ENCODE measurements around the gene NUMBL.

The NUMBL gene

DNA sequence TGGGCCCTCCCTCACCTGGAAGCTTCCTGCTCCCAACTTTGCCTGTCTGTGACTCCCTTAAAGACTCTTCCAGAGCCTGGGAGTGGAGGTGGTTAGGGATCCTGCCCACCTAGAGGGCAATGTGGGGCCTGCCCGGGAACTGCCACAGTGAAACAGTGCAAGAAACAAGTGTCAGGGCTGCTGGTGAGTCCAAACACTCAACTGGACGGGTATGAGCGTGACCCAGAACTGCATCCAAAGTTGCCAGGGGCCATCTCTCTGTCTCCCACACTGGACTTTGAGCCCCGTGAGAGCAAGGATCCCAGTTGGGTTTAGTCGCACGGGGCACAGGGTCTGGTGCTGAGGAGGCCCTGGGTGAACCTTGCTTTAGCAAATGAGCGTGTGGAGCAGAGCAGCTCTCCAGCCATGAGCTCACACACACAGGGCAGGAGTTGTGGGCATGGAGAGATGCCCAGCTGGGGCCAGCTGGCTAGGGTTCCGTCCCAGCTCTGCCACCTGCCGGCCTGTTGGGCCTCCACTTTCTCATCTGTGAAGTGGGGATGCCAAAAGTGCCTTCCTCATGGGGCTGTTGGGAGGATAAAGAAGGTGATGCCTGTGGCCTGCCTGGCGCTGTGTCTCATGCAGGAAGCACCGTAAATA, 2.8 kb upstream of the NUMBL start:
- Histone ChIP-seq H3K4me3 (no peak overlapping the region), H3K27ac (no peak overlapping the region)

DNA sequence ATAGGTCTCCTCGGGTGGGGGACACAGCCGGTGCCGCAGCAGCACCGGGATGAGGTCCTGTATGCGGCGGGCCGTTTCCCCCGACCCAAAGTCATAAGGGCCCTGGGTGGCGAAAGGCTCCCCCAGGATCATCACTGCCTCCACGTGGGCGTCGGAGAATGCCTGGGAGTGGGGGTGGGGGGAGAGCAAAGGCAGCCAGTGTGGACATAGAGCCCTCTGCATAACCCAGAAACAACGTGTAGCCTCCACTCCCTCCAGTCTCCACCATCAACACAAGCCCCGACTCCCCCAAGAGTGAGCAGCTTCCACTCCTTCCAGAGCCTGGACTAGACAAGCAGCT, 1.7 kb upstream of the NUMBL start:
- Histone ChIP-seq H3K27ac (peak overlapping the region in 11 of 21 experiments; percentile 76 to 97 (median 88)), H3K4me3 (no peak overlapping the region)

DNA sequence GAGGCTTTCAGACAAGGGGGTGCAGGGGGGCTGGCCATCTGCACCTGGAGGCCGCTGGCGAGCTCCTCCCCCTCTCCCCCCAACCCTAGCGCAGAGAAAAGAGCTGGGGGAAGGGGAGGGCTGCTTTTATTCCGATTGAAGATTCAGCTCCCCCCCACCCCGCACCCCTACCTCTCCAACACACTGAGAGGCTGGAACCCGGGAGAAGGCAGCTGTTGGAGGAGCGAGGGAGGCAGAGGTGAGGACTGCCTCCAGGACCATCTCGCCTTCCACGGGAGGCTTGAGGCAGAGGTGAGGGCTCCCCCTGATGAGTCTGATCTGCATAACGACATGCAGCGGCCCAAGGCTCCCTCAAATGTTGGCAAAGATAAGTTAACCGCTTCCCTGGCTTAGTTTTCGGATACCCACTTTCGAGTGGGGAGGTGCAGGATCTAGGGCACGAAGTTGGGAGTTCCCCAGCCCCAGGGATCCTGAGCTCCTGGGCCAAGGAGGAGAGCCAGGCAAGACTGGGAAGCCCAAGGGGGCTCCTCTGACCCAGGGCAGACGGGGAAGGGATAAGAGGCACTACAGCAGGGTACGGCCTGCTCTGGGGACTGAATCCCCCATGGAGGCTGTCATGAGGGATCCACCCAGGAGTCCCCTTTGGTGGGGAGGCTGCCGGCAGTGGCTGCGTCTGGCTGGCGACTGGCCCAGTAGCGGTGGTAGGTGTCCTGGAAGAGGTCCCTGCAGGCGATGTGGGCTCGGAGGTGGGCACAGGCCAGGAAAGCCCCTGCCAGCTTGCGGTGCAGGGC, 1.2 kb upstream of the NUMBL start:
- peak overlapping the region in 20 of 21 experiments; percentile 72 to 97 (median 88) for H3K27ac ChIP-seq
- H3K4me3 ChIP-seq, result peak overlapping the region in 4 of 7 experiments; percentile 52 to 73 (median 60)

GRCh38 chr19:40690693-40691420, 406 bp upstream of the NUMBL start:
- Histone ChIP-seq H3K27ac (peak overlapping the region; percentile 57 to 97 (median 88)), H3K4me3 (peak overlapping the region; percentile 50 to 78 (median 62))

- Histone ChIP-seq H3K4me3 (peak overlapping the region; percentile 50 to 78 (median 62)), H3K27ac (peak overlapping the region; percentile 27 to 97 (median 88))
Observed at GRCh38 chr19:40689339-40690049, 957 bp downstream of the NUMBL start.

- Histone ChIP-seq H3K27ac (peak overlapping the region in 14 of 21 experiments; percentile 27 to 97 (median 88)), H3K4me3 (peak overlapping the region; percentile 50 to 78 (median 62))
Observed at GRCh38 chr19:40688987-40689338, 1.5 kb downstream of the NUMBL start.

DNA sequence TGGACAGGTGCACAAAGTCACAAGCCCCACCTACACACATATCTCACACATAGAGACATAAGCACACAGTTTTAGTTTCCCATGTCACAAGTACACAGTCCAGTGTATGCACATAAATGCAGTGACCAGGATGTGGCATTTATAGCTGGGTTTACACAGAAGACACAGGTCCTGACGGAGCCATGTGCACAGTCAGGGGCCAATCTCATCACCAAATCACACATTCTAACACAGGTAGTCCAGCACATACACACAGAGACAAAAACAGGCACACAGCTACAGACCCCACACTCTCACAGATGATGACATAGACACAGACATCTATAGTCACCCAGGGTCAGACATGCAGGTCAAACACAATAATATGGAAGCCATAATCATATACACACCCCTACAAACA, 2.1 kb downstream of the NUMBL start:
- Histone ChIP-seq H3K4me3 (peak overlapping the region in 1 of 7 experiments; percentile 73), H3K27ac (peak overlapping the region in 5 of 21 experiments; percentile 17 to 97 (median 50))

- peak overlapping the region in 9 of 21 experiments; percentile 26 to 97 (median 57) for H3K27ac ChIP-seq
- peak overlapping the region in 1 of 7 experiments; percentile 5 for H3K4me3 ChIP-seq
Observed at GRCh38 chr19:40687525-40688016, 2.9 kb downstream of the NUMBL start.

GRCh38 chr19:40686882-40687524, 3.4 kb downstream of the NUMBL start:
- Histone ChIP-seq H3K27ac (peak overlapping the region in 10 of 21 experiments; percentile 34 to 81 (median 60)), H3K4me3 (no peak overlapping the region)

DNA sequence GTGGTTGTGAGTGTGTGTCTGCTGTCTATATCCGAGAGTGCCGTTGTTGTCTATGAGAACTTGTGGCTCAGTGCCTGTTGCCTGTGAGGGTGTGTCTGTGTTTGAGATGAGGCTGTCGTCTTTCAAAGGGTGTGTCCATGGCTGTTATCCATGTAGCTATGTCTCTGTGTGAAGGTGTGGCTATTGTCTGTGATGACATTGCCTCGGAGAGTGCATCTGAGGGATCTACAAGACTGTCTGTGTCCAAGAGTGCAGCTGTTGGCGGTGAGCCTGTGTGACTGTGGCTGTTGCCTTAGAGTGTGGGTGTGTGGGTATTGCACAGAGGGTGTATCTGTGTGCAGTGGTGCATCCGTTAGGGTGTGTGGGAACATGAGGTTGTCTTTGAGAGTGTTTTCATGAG, 4.9 kb downstream of the NUMBL start:
- peak overlapping the region in 2 of 21 experiments; percentile 5 to 31 for H3K27ac ChIP-seq
- H3K4me3 ChIP-seq, result no peak overlapping the region

DNA sequence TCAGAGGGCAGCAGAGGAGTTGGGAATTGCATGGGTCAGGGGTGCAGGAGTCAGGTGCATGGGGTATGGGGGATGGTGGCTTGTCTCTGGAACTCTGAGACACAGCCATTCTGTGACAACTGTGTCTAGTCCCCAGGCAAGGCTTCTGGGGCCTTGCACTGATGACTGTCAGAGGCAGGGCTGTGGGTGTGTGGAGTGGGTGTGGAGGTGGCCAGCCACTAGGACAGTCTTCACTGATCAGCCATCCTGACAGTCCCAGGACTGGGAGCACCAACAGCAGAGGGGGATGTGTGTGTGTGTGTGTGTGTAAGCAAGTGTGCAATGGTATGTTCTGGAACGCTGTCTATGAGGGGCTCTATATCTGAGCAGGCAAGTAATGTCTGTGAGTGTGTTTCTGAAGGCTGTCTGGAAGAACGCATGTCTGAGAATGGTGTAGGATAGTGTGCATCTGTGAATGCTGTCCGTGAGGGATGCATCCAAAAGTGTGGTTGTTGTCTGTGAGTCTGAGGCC, 5.4 kb downstream of the NUMBL start:
- no peak overlapping the region for H3K4me3 ChIP-seq
- peak overlapping the region in 3 of 21 experiments; percentile 5 to 31 (median 6) for H3K27ac ChIP-seq

DNA sequence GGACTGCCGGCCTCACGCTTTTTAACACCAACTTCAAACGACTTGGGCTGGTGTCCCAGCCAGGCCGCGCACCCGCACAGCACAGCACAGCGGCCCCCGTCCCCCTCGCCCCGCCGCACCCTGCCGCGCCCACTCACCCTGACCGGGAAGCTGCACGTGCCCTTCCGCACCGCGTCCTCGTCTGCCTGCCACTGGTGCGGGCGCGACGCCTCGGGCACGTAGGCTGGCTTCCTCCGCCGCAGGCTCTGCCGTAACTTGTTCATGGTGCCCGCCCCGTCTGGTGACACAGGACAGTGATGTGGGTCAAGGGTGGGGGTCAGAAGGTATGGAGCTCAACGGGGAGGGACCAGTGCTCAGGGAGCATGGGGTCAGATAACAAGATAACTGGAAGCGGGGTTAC, 6.2 kb downstream of the NUMBL start:
- H3K4me3 ChIP-seq, result no peak overlapping the region
- no peak overlapping the region for H3K27ac ChIP-seq

- H3K27ac ChIP-seq, result no peak overlapping the region
Observed at GRCh38 chr19:40683437-40683836, 7.0 kb downstream of the NUMBL start.

GRCh38 chr19:40682431-40682964, 8.0 kb downstream of the NUMBL start:
- H3K27ac ChIP-seq, result no peak overlapping the region
- H3K4me3 ChIP-seq, result no peak overlapping the region

More at GRCh38 chr19:40683437-40683836, 7.0 kb downstream of the NUMBL start:
- H3K4me3 ChIP-seq, result no peak overlapping the region

DNA sequence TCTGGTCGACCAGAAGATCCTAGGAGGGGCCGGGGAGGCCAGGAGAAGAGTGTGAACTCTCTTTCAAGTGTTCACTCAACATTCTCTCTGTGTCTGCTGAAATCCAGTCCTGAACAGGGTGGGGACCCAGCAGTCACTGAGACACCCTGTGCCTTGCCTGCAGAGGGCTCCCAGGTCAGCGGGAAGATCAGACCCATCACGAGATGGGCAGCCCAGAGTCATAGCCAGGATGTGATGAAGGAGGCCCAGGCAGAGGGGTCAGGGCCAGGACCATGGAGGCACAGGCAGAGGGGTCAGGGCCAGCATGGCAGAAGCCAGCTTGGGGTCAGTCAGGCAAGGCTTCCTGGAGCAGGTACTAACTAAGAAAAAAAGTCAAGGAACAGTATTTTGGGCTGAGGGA, 9.4 kb downstream of the NUMBL start:
- no peak overlapping the region for H3K4me3 ChIP-seq
- no peak overlapping the region for H3K27ac ChIP-seq

DNA sequence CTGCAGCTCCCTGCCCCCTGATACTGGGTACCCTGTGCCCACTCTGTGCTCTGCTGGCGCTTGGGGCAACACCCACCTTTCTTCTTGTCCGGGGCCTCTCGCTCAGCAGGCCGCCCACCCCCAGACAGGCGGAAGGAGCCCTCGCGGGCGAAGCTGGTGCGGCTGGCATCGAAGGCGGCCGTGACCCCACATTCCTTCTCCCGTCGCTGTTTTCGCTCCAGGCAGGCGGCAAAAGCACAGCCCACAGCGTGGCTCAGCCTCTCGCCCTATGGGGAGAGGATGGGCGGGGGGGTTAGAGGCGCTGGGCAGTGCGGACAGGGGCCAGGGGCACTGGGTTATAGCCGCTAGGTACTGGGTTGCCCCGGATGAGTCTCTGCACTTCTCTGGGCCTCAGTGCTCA, 13.3 kb downstream of the NUMBL start:
- no peak overlapping the region for H3K4me3 ChIP-seq
- H3K27ac ChIP-seq, result no peak overlapping the region

DNA sequence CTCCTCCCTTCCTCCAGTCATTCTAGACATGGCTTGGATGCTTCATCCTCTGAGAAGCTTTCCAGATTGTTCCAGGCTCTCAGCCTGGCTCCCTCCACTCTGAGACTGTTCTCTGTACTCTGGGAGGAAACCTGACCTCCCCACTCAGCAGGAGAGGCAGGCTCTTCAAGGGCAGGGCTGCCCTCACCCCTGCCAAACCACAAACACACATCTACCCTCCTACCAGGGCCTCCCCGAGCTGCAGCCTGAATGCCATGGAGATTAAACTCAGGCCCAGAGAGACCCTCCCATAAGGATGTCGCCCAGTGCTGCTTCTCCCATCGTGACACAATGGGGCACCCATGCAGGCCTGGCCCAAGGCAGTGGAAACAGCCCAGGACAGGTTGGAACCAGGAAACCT, 16.2 kb downstream of the NUMBL start:
- Histone ChIP-seq H3K27ac (peak overlapping the region in 1 of 21 experiments; percentile 25), H3K4me3 (no peak overlapping the region)

- H3K4me3 ChIP-seq, result no peak overlapping the region
- H3K27ac ChIP-seq, result no peak overlapping the region
Observed at GRCh38 chr19:40673397-40673796, 17.1 kb downstream of the NUMBL start.
